K562 (cell line): ENCODE data around the gene RUNDC3A. TPM values are rescaled to one million over a fixed set of nuclear protein-coding genes. Genes with fewer than 3 reads are reported as not detected.
A peak's percentile ranks its signal among the peaks of the same experiment; 100 is the strongest.

Experiments
- ATAC-seq: fragments of 200-7000 bp; cut with Tn5 transposase; 3 replicates; pipeline ENCODE4 v1.9.1; 2020; ENCODE audit warnings: moderate library complexity
- BruUV-seq: library from RNA; stranded (reverse); fragments of 400-500 nt; replicated peaks from 2 replicates; lab custom pipeline; 2021; lab: Mats Ljungman, UMichigan
- CTCF ChIA-PET: fragments of 300-600 bp; formaldehyde crosslinking; extraction: SDS; loops from one replicate; lab custom pipeline; 2021; ENCODE audit warnings: low intra/inter-chr PET ratio; lab: Yijun Ruan, JAX
- POLR2A ChIA-PET: fragments of 300-600, 350-650 bp; sonication (Branson Sonifier 250); formaldehyde crosslinking; extraction: SDS; loops from one replicate; lab custom pipeline; 2021; ENCODE audit warnings: antibody characterized with exemption, inconsistent platforms; lab: Yijun Ruan, JAX
- DNase-seq, 4 experiments: peaks; one replicate each; pipeline versions ENCODE4 v3.0.0 to v3.0.0-alpha.2; 2011 to 2018; ENCODE audit warnings: low spot score in 3 of 4, mixed read lengths in 3 of 4; ENCODE audit errors: extremely low read depth in 1 of 4
- FAIRE-seq: peaks from 2 replicates; lab custom pipeline; 2011; peaks lifted over from hg19 to GRCh38; lab: Jason Lieb, UNC
- H2AFZ ChIP-seq: 2 replicates; pipeline ENCODE4 v1.6.0; 2011; ENCODE audit warnings: low read depth, low read length, control low read depth, inconsistent platforms
- H3K27ac ChIP-seq: fragments of 200-600 bp; 3 replicates; pipeline ENCODE4 v1.8.0; 2011; ENCODE audit warnings: low read depth, mild to moderate bottlenecking, control low read depth, inconsistent platforms, low read length, moderate library complexity, mixed read lengths; ENCODE audit errors: extremely low read depth
- H3K27me3 ChIP-seq, 2 experiments: fragments of 300-600 bp in 1 of 2; 2 replicates in 1 of 2; 3 replicates in 1 of 2; pipeline versions ENCODE4 v1.6.0 to v1.8.0; 2011; ENCODE audit warnings: inconsistent platforms in 2 of 2, low read length in 2 of 2, mild to moderate bottlenecking in 1 of 2, mixed read lengths in 1 of 2, moderate library complexity in 1 of 2; ENCODE audit not compliant: control insufficient read depth in 2 of 2, insufficient read depth in 2 of 2
- H3K36me3 ChIP-seq: fragments of 300-600 bp; 3 replicates; pipeline ENCODE4 v1.8.0; 2011; ENCODE audit warnings: mild to moderate bottlenecking, low read length, inconsistent platforms; ENCODE audit not compliant: control insufficient read depth, insufficient read depth
- H3K4me1 ChIP-seq, 2 experiments: fragments of 200-600 bp in 1 of 2; replicated peaks in 1 of 2; 2 replicates in 1 of 2; 3 replicates in 1 of 2; pipeline versions ENCODE4 v1.5.1 to v1.8.0; 2011; ENCODE audit warnings: inconsistent platforms in 2 of 2, low read length in 2 of 2, mild to moderate bottlenecking in 1 of 2, mixed read lengths in 1 of 2, moderate library complexity in 1 of 2; ENCODE audit not compliant: control insufficient read depth in 2 of 2, insufficient read depth in 2 of 2
- H3K4me2 ChIP-seq: 2 replicates; pipeline ENCODE4 v1.6.1; 2011; ENCODE audit warnings: low read length, control low read depth, inconsistent platforms, mixed read lengths; ENCODE audit not compliant: insufficient read depth
- H3K4me3 ChIP-seq: fragments of 200-600 bp; sonication (generic), shearing (Covaris generic); 2 replicates; pipeline ENCODE4 v1.5.1; 2016; ENCODE audit warnings: control low read depth, inconsistent platforms
- H3K79me2 ChIP-seq: fragments of 200-600 bp; 3 replicates; pipeline ENCODE4 v1.8.0; 2011; ENCODE audit warnings: low read length, inconsistent platforms; ENCODE audit not compliant: control insufficient read depth, insufficient read depth
- H3K9ac ChIP-seq, 2 experiments: 2 replicates each; pipeline versions ENCODE4 v1.6.0 to v1.6.1; 2011; ENCODE audit warnings: low read depth in 2 of 2, low read length in 2 of 2, control low read depth in 1 of 2, inconsistent platforms in 1 of 2, mild to moderate bottlenecking in 1 of 2, mixed read lengths in 1 of 2; ENCODE audit not compliant: insufficient read depth in 1 of 2
- H3K9me1 ChIP-seq: one replicate; pipeline ENCODE4 v1.6.0; 2011; ENCODE audit warnings: inconsistent platforms, mild to moderate bottlenecking, low read length, moderate library complexity; ENCODE audit not compliant: control insufficient read depth, insufficient read depth
- H3K9me3 ChIP-seq: replicated peaks from 2 replicates; pipeline ENCODE4 v1.5.1; 2011; ENCODE audit warnings: low read depth, low read length, inconsistent platforms; ENCODE audit not compliant: control insufficient read depth, insufficient read depth
- H4K20me1 ChIP-seq: replicated peaks from 2 replicates; pipeline ENCODE4 v1.6.1; 2011; ENCODE audit warnings: low read length, inconsistent platforms, mixed read lengths; ENCODE audit not compliant: control insufficient read depth, insufficient read depth
- CBFB ChIP-seq: sonication (generic); formaldehyde crosslinking; IDR thresholded peaks from 2 replicates; pipeline ENCODE4 v1.4.0; 2020; ENCODE audit warnings: mild to moderate bottlenecking, missing genetic modification reagents
- CBX3 ChIP-seq, 2 experiments: IDR thresholded peaks; 1 replicate in 1 of 2; 2 replicates in 1 of 2; pipeline ENCODE4 v1.6.1; 2012; ENCODE audit warnings: inconsistent platforms in 2 of 2, low read length in 2 of 2, borderline replicate concordance in 1 of 2, control low read depth in 1 of 2
- CUX1 ChIP-seq: fragments of 200-800 bp; sonication (Bioruptor generic); IDR thresholded peaks from 2 replicates; pipeline ENCODE4 v1.6.1; 2016; ENCODE audit warnings: missing genetic modification characterization, missing compliant biosample characterization
- ELF4 ChIP-seq: fragments of 450-650 bp; formaldehyde crosslinking; IDR thresholded peaks from 2 replicates; pipeline ENCODE4 v1.4.0; 2022; ENCODE audit warnings: missing genetic modification characterization
- HNRNPK ChIP-seq: fragments of 200-400 bp; formaldehyde crosslinking; IDR thresholded peaks from one replicate; pipeline ENCODE4 v1.6.1; 2018; ENCODE audit warnings: mild to moderate bottlenecking, low read depth, low read length; ENCODE audit not compliant: poor library complexity, severe bottlenecking
- ID3 ChIP-seq, 2 experiments: fragments of 250-450 bp in 1 of 2; fragments of 450-650 bp in 1 of 2; sonication (Bioruptor Pico) in 1 of 2; IDR thresholded peaks; 2 replicates each; pipeline versions ENCODE4 v1.6.1 to v1.8.0; 2016 to 2021; ENCODE audit warnings: mild to moderate bottlenecking in 2 of 2, moderate library complexity in 2 of 2, missing compliant biosample characterization in 1 of 2, missing genetic modification characterization in 1 of 2
- KAT7 ChIP-seq: sonication (generic); formaldehyde crosslinking; IDR thresholded peaks from 2 replicates; pipeline ENCODE4 v1.8.0; 2022; ENCODE audit warnings: missing genetic modification reagents, mild to moderate bottlenecking, borderline replicate concordance
- MAFK ChIP-seq: IDR thresholded peaks from 2 replicates; pipeline ENCODE4 v1.6.1; 2011; ENCODE audit warnings: low read length, improper control_type of control experiment
- POLR2A ChIP-seq: fragments of 450-650 bp; conservative IDR thresholded peaks from 2 replicates; pipeline ENCODE4 v1.6.1; 2016
- TAF7 ChIP-seq: fragments of 450-650 bp; IDR thresholded peaks from 2 replicates; pipeline ENCODE4 v1.6.1; 2016; ENCODE audit warnings: missing genetic modification characterization, missing compliant biosample characterization
- THAP7 ChIP-seq: fragments of 250-450 bp; sonication (Bioruptor Pico); IDR thresholded peaks from 2 replicates; pipeline ENCODE4 v1.5.0; 2021
- TRIM28 ChIP-seq: fragments of 450-650 bp; IDR thresholded peaks from 2 replicates; pipeline ENCODE4 v1.6.1; 2017
- ZBTB34 ChIP-seq: fragments of 250-450 bp; sonication (Bioruptor Pico); IDR thresholded peaks from 2 replicates; pipeline ENCODE4 v1.8.0; 2021; ENCODE audit warnings: mild to moderate bottlenecking, moderate library complexity
- ZNF282 ChIP-seq: sonication (generic); formaldehyde crosslinking; IDR thresholded peaks from 2 replicates; pipeline ENCODE4 v1.8.1; 2023; ENCODE audit warnings: missing genetic modification reagents
- ZNF431 ChIP-seq: sonication (generic); formaldehyde crosslinking; IDR thresholded peaks from 2 replicates; pipeline ENCODE4 v1.8.0; 2022; ENCODE audit warnings: mild to moderate bottlenecking, missing genetic modification reagents
- ZNF561 ChIP-seq: fragments of 450-650 bp; formaldehyde crosslinking; conservative IDR thresholded peaks from 2 replicates; pipeline ENCODE4 v1.4.0; 2020; ENCODE audit warnings: mild to moderate bottlenecking, moderate library complexity
- WGBS: fragments of 100-300 bp; shearing (Covaris generic); methylation state at CpG from one replicate; pipeline ENCODE4 v1.1.6; 2016; ENCODE audit warnings: low coverage, mixed read lengths; ENCODE audit not compliant: insufficient coverage; ENCODE audit errors: missing lambda C conversion rate; 5-methylcytosine and 5-hydroxymethylcytosine counted together
- in situ Hi-C: fragments of 300-500 bp; cut with MboI; formaldehyde crosslinking; loops from 4 replicates; pipeline ENCODE4 v1.15.0; 2018; ENCODE audit warnings: inconsistent platforms, mixed read lengths
- intact Hi-C: fragments of 100-400 bp; cut with micrococcal nuclease; formaldehyde crosslinking; loops from 2 replicates; pipeline ENCODE4 v1.14.2; 2022
- polyA plus RNA-seq, 8 experiments: library from polyadenylated mRNA; depleted of rRNA in 4 of 8; stranded (reverse) in 5 of 8; unstranded in 3 of 8; fragments of >200 nt; fragmentation: Nextera tagmentation in 2 of 8; fragmentation: Illumina TruSeq in 1 of 8; extraction: Ambion mirVana in 2 of 8; extraction: Trizol in 1 of 8; gene quantifications; 2 replicates each; pipeline versions ENCODE4 v1.2.1 to v1.2.3, GENCODE V29; 2011 to 2014; ENCODE audit warnings: inconsistent platforms in 1 of 8, missing spikeins in 1 of 8
- total RNA-seq, 7 experiments: library from RNA; depleted of rRNA in 6 of 7; stranded (reverse); fragments of >200 nt in 6 of 7; fragmentation: Illumina TruSeq in 2 of 7; extraction: Trizol in 2 of 7; gene quantifications; 2 replicates each; pipeline versions ENCODE4 v1.2.1 to v1.2.3, GENCODE V29; 2011 to 2021; ENCODE audit warnings: low replicate concordance in 1 of 7

Gene RUNDC3A
- total and polyA plus RNA-seq, 9 of the 15 experiments (the other 6 are each of a cell fraction or from before 2014, with no cell fraction given) = not detected

GRCh38 chr17:44317545-44317944, 9.1 kb downstream of the RUNDC3A start:
- Histone ChIP-seq H3K4me2 (no peak overlapping the region), H3K4me3 (no peak overlapping the region), H3K79me2 (peaks cover 2% of the 10 kb centered on the region; the same call in 1 of the 3 replicates), H3K27ac (no peak overlapping the region), H3K9ac (no peak overlapping the region; a peak in 1 of 4 replicates), H3K36me3 (peaks cover 40% of the 10 kb centered on the region; the same call in 2 of the 3 replicates), H3K27me3 (peaks cover 3 to 28% of the 10 kb centered on the region in 2 experiments; a peak in 4 of 5 replicates), H3K4me1 (peaks cover 5 to 62% of the 10 kb centered on the region in 2 experiments; a peak in 3 of 5 replicates), H2AFZ (no peak overlapping the region), H3K9me3 (no peaks in the 10 kb centered on the region), H3K9me1 (peaks cover 6% of the 10 kb centered on the region), H4K20me1 (peaks cover 8% of the 10 kb centered on the region; the same call in 1 of the 2 replicates)
- ATAC-seq = peak; percentile 13; the same call in 1 of the 3 replicates
- 45% methylated on average over 6 of the region's 6 CpGs for WGBS
- FAIRE-seq = no peak
- in situ Hi-C loops (no loop called here), intact Hi-C loops (no loop called here)
- ChIA-PET CTCF (no interaction called here), POLR2A (interaction anchor here (0.6 to 2.0 kb wide), 8 partner anchors 13 to 200 kb away, joined by 3 to 7 read pairs (median 4); no protein-coding TSS in a partner anchor)
- DNase-seq = peak in 1 of 4 experiments; percentile 6
- no TSS peak for BruUV-seq
- TF ChIP-seq CUX1 = no peak
- no peak for TF ChIP-seq MAFK
- TF ChIP-seq ELF4 = no peak
- 0 out of 2 replicates have a peak, but pooled peaks have one; percentile 45 for TF ChIP-seq TRIM28
- no peak for TF ChIP-seq THAP7 (CRISPR knock-in tag)
- TF ChIP-seq POLR2A = peak; percentile 38; the same call in 1 of the 2 replicates
- no peak for TF ChIP-seq HNRNPK
- TF ChIP-seq TAF7 (tag) = no peak
- TF ChIP-seq CBFB (CRISPR knock-in tag) = no peak
- no peak for TF ChIP-seq ID3 (CRISPR knock-in tag; IDR thresholded peaks at IDR 0.05)
- TF ChIP-seq ID3 (tag; IDR thresholded peaks at IDR 0.05) = no peak
- no peak for TF ChIP-seq ZNF282 (CRISPR knock-in tag)
- TF ChIP-seq ZNF561 (CRISPR knock-in tag) = no peak
- no peak for TF ChIP-seq ZBTB34 (CRISPR knock-in tag)
- no peak for TF ChIP-seq ZNF431
- peak in 1 of 2 experiments; percentile 59; a peak in 1 of 3 replicates for TF ChIP-seq CBX3 (IDR thresholded peaks at IDR 0.05; ENCODE audit: borderline replicate concordance in 1 of 2, low read length in 2 of 2)
- TF ChIP-seq KAT7 = no peak
